ENCODE results near the gene ZNF275.
"Not testable (repeated sequence)": the region's sequence is repeated elsewhere in the genome, so short reads cannot be mapped to it uniquely, and the experiment has no call there.

ZNF275 gene

DNA sequence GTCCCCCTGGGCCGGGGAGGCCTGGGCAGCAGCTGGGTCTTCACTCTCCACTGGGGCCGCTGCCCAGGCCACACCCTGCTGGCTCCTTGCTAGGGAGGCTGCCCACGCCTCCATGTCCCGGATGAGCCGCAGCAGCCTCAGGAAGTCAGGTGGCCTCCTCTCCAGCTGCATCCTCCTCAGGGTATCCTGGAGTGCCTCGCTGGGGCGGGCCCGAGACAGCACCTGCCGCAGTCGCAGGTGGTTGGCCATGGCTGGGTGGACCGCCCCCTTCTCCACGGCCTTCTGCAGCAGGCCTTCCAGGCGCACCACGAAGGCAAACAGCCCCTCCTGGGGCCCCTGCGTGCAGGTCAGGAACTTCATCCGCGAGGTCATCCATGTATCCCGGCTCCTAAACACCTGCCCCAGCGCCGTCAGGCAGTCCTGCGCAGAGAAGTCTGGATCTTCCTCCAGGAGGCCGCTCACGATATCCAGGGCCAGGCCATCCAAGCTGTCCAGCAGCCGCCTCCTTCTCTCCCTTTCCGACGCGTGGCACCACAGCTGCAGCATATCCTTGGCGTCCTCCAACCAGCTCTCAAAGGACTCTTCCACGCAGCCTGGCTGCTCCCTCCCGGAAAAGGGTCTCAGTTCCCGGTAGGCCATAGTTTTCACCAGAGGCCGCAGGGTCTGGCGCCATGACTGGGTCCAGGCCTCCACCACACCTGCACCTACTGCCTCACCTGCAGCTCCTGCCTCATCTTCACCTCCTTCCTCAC lies 14.5 kb upstream of the ZNF275 start:
- FAIRE-seq = no peak

DNA sequence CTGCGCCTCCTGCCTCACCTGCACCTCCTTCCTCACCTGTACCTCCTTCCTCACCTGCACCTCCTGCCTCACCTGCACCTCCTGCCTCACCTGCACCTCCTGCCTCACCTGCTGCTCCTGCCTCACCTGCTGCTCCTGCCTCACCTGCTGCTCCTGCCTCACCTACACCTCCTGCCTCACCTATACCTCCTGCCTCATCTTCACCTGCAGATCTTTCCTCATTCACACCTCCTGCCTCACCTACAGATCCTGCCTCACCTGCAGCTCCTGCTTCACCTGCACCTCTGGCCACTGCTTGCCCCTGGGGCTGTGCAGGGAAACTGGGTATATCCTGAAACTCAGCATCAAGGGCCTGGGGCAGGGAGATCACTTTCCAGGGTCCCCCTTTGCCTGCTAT lies 13.9 kb upstream of the ZNF275 start:
- FAIRE-seq = not testable (repeated sequence)

DNA sequence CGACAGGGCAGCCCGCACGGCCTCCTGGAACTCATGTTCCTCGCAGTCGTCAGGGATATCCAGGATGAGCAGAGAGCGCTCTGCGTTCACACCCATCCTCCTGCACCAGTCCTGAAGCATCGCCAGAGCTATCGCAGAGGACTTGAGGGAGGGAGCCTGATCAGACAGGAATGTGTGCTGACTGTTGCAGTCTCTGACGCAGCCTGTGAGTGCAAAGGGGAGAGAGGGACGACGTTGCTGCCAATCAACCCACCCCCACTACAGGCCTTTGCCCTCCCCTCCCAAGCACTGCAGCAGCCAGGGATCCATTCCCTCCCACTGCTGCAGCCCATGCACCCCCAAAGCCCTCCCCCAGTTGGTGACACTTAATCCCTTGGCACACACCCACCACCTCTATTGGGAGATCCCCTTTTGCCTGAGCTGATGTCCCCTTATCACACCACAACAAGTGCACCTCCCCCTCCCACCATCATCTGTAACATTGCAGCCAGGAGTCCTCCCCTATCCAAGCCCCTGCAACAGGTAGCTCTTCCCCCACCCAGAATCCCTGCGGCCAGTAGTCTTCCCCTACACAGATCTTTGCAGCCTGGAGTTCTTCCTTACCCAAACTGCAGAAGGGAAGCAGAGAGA lies 13.3 kb upstream of the ZNF275 start:
- no peak for FAIRE-seq

DNA sequence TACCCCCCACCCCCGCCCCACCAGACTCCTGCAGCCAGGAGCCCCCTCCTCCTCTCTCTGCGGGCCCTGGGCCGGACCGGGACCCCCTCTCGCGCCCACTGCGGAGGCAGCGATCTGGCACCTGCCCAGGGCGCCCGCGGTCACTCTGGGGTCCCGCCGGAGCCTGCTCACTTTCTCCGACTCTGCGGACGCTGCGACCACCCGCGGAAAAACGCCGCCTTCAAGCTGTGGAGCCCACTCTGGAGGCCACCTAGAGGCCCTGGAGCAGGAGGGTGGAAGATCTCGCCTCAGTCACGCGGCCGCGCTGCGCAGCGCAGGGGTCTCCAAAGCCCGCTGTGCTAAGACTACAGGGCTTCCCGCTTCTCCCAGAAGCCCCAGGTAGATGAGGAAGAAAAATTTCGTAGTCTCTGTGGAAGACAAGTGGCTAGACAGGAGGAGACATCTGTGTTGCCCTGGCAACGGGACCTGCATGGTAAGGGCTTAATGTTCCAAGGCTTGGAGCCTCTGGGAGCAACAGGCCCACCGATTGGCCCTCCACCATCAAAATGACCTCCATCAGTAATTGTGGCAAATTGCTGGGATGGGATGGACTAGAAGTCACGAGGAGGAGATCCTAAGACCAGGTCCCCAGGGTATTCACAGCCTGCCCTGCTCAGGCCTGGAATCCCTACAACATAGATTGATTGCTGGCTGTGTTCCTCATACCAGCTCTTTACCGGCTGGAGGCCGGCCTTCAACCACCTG lies 12.4 kb upstream of the ZNF275 start, which contains the start of gene PNMA6F:
TSS of gene PNMA6F (minus strand) at position 387 of the 744 bp plus-strand sequence. CDS start 1,093 bp downstream, outside the sequence.
- no peak for FAIRE-seq

DNA sequence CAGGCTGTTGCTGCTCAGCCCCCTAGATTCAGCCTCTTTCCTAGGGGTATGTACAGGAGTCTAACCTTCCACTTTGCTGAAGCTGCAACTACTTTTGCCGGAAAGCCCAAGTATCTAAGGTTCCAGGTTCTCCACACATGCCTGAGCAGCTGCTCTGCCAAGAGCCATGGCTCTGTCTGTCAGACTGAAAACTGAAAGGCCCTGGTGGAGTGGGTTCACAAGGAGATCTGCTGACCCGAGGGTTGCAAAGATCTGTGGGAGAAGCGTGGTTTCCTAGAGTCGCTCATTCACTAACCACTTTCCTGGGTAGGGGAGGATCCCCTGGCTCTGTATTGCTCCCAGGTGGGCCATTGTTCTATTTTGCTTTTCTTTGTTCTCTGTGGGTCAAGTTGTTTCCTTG lies 6.4 kb upstream of the ZNF275 start:
- no peak for FAIRE-seq

DNA sequence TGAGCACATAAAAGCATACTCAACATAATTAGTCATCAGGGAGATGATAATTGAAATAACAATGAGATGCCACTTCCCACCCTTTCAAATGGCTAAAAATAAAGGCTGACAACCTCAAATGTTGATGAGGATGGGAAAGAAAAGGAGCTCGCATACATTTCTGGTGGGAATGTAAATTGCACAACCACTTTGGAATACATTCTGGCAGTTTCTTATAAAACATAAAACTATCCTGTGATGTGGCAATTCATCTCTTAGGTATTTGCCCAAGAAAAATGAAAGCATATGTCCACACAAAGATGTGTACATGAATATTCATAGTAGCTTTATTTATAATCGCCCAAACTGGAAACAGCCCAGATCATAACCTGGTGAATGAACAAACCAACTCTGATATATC lies 687 bp upstream of the ZNF275 start:
- no peak for FAIRE-seq

DNA sequence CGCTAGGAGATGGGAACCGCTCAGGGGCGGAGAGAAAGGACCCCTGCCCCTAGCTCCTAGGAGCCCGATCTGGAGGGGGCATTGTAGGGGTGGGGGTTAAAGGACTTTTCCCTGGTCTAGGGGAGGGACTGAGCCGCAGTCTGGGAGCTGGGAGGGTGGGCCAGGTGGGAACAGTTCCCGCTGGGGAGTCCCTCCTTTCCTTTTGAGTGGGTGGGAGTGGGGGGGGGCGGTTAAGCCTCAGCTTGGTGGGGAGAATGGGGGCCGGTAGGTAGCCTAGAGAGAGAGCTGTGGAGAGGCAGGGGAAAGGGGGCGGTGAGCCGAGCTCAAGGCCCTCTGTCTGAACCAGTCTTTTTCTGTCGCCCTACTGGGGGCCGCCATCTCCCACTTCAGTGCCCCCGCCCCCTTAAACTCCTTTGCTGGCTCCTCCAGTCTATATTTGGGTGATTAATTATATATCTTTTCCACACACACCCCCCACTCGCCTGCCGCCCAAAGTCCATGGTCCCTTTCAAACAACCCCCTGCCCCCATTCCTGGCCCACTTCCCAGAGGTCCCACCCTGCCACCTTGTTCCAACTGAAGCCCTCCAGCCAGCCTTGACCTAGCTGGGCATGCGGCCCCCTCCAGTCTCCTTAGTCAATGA lies 822 bp downstream of the ZNF275 start:
- FAIRE-seq = no peak

DNA sequence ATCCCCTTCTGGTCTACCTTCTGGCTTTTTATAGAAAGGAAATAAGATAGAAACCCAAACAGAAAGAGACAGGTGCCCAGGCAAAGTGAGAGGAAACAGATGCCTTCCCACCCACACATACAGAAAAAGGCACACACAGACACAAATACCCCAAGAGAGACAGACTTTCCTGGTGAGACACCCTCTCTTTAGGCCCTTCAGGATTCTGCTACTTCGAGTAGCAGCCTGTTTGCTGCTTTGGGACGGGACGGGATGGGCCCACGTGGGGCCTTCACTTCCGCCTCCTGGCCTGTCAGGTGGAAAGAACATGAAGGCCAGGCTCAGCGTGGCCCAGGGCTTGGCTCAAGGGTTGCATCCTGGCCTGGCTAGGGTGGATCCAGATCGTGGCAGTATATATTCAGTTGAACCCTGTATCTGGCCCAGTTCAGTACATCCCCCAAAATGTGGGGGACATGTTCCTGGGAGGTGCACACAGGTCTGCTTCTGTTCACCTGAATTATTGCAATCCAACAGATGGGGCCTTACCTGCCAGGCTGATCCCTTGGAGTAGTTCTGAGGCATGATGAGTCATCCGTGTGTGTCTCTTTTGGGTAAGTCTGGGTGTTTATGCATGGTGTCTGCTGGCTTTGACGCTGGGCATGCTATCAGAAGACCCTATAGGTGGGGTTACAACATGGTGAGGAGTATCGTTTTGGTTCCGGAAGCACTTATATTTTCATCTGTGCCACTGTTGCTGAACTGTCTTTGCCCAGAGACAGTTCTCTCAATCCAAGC lies 2.4 kb downstream of the ZNF275 start:
- FAIRE-seq = no peak

DNA sequence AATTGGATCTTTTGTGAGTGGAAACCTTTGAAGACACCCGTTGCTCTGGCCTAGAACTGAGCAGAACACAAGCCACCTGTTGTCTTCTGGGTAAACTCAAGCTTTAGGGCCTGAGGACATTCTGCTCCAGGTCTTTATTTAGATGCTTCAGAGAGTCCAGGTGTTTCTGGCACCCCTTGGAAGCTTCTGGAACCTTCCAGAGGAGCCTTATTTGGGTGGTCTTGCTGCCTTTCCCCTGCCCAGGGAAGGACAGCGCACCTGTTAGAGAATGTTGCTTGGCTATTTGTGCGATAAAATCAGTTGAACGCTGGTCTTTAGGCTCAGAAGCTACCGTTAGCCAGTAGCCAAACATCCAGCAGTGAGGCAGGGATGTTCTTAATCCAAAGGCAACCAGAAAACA lies 3.0 kb downstream of the ZNF275 start:
- FAIRE-seq = no peak

DNA sequence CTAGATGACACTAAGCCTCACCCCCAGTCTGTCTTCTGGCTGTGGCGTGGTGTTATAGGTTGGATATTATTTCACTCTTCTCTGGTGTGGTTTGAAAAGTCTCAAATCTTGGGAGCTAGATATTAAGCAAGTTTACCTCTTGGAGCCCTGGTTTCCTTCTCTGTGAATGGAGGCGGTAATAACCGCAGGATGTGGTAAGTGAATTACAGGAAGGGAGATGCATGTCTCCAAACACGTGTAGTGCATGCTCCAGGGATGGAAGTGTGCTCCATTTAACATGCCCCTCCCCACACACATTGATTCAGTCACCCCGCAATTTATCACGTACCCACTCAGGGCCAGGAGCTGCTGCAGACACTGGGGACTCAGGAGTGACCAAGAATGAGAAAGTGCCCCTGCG lies 4.9 kb downstream of the ZNF275 start:
- FAIRE-seq = no peak

DNA sequence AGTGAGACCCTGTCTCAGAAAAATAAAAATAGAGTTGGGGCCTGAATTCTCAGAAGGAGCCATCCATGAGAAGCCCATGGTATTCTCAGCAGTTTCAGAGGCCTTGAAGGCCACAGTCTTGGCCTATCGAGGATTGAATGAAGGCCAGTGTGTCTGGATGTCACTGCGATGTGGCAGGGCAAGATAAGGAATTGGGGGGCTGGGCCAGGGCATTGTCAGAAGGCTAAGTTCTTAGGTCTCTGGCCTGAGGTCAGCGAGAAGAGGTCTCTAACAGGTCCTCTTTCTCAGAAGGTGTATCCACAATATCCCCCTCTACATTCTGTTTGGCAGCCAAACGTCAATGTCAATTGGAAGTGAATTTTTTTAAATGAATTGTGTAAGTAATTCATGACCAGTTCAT lies 5.7 kb downstream of the ZNF275 start:
- FAIRE-seq = no peak

DNA sequence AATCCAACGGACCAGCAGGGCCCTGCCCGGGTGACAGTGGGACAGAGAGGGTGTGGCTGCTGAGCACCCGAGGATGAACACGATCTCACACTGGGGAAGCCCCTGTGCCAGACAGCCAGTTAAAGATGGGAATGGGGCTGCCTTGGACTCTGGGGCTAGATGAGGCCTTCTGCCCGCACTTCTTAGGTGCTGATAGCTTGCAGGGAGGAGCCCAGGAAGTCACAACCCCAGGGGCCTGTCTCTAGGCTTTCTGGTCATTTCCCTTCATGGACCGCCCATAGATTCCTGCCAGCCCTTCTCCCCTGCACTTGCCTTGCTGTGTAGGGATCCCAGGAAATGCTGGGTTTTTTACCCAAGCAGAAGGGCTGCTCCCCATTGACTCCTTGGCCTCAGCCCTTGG lies 6.2 kb downstream of the ZNF275 start:
- no peak for FAIRE-seq

DNA sequence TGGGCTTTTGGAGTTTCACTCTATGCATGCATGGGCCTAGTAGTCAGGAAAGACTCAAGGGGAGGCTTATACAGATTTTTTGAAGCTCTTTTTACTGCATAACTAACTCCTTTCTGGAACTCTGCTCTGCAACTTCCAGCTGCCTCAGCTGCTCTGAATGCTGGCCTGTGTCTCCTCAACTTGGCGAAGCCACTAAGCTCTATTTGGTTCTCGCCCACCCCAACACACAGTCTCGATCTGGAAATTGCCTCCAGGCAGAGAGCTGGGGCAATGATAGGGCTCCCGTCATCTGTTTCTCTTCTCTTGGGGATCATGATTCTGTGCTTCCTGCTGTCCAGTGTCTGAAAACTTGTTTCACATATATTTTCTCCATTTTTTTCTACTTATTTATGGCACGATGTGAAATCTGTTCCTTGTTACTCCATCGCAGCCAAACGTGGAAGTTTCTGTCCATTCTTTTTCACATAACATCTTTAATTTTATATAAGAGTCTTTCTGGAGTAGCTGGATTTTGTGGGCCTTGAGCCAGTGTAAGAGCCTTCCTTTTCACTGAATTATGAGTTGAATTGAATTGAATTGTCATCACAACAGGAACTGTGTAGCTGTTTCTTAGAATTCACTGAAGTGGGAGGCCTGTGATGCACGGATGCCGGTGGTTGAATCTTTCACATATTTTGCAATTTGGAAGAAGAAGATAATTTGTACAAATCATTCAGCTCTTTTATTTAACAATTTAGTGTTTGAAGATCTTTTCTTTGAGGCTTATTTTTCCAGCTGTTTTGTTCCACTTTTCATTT lies 9.0 kb downstream of the ZNF275 start:
- no peak for FAIRE-seq

DNA sequence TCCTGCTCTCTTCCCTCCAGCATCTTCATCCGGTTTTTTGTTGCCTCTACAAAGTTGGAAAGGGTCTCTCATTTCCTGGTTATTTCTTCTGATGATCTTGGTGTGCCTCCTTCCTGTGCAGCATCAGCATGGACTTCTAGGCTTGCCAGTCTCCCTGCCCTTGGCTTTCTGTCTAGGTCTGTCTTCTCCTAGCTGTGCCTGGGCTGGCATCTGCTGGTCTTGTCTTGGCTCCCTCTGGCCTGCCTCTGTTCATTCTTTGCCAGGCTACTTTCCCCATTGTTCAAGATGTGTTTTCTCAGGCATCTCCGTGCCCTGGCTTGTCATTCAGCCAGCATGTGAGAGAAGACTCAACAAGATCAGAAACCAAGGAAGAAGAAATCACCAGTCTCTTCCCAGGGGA lies 9.7 kb downstream of the ZNF275 start:
- FAIRE-seq = no peak

DNA sequence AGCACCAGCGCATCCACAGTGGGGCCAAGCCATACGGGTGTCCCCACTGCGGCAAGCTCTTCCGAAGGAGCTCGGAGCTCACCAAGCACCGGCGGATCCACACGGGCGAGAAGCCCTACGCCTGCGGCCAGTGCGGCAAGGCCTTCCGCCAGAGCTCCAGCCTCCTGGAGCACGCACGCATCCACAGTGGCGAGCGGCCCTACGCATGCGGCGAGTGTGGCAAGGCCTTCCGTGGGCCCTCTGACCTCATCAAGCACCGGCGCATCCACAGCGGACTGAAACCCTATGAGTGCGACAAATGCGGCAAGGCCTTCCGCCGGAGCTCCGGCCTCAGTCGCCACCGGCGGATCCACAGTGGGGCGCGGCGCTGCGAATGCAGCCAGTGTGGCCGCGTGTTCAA lies 13.6 kb downstream of the ZNF275 start:
- FAIRE-seq = no peak

DNA sequence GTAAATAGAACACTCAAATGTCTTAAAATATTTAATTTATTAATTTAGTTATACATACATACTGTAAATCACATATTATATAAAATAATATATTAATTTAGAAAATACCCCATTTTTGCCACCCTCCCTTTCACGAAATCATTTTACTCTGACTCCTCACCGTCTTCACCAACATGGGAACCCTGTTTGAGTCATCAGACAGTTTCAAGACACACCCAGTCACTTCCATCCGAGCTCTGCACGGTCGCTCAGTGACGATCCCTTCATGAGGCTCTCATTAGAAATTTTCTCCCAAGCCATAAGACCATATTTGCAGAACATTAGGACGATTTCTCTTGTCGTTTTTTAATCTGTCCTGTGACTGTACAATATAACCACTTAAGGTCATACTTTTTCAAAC lies 14.5 kb downstream of the ZNF275 start:
- no peak for FAIRE-seq

DNA sequence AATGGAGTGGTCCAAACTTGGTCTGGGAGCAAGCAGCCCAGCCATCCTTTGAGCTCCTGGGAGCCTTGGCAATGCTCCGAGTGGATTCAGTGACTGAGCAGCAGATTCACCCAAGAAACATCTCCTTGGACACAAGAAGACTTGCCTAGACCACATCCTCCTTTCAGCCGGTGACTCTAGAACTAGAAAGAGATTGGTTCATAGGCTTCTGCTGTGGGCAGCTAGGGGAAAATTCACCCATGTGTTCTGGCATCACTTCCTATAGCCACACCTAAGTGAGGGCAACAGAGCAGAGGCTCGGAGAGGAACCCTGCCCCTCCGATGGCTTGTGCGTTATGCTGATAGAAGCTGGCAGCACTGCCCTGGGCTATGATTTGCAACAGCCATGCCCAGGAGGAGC lies 16.0 kb downstream of the ZNF275 start:
- FAIRE-seq = no peak

DNA sequence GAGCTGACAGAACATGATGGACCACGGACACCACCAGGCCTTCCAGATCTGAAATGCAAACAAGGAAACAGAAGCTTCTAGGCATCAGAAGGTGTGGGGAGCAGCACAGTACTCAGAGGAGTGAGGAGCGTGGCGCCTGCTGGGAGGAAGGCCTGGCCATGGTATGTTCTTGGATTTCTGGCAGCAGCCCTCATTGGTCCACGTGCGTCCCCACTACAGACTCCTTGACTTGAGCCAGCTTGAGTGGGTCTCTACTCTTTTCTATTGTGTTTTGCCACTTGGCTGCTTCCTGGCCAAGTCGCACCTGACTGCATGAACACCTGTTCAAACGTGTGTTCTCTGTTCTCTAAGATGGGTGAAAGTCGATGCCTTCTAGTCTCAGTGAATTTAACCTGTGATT lies 18.0 kb downstream of the ZNF275 start:
- FAIRE-seq = no peak

DNA sequence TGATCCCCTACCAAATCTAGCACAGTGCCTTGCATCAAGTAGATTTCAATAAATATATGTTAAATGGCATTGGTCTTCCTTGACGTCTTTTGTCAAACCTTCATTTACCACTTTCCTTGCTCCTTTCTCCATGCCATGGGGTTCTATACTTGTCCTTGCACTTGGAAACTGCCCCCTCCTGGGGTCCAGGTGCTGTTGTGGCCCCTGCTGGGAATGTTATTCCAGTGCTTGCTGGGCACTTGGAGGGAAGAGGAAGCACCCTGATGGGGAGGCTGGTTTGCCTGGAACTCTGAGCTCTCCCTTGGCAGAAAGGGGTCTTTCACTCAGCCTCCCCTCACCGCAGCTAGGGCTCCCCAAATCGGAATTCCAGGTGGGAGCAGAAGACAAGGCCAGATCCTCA lies 18.9 kb downstream of the ZNF275 start:
- no peak for FAIRE-seq

DNA sequence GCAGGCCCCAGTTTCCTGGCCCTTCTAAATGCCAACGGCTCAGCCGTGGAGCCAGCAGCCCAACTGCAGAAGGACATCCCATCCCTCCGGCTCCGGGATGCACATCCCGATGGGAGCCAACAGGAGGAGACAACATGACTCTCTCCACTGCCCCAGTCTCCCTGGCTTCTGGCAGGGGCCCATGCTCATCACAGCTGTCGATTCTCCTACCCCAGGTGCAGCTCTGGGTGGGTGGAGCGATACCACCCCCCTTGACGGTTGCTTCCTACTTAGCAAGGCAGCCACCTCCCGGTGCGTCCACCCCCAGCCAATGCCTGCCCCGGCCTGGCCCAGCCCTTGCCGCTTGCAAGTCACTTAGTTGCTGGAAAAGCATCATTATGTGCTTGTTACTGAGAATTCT lies 19.5 kb downstream of the ZNF275 start:
- FAIRE-seq = no peak

DNA sequence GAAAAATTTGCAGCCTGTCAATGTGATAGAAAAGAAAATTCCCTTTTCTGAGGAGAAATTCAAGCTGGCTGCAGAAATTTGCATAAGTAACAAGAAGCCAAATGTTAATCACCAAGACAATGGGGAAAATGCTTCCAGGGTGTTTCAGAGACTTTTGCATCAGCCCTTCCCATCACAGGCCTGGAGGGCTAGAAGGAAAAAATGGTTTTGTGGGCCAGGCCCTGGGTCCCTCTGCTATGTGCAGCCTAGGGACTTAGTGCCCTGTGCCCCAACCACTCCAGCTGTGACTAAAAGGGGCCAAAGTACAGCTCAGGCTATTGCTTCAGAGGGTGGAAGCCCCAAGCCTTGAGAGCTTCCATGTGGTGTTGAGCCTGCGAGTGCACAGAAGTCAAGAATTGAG lies 23.9 kb downstream of the ZNF275 start:
- no peak for FAIRE-seq

Data from endometrium (tissue), 2 donors.